ENCODE measurements around the gene CEP170.
A peak's percentile ranks its signal among the peaks of the same experiment; 100 is the strongest.

CEP170 gene

DNA sequence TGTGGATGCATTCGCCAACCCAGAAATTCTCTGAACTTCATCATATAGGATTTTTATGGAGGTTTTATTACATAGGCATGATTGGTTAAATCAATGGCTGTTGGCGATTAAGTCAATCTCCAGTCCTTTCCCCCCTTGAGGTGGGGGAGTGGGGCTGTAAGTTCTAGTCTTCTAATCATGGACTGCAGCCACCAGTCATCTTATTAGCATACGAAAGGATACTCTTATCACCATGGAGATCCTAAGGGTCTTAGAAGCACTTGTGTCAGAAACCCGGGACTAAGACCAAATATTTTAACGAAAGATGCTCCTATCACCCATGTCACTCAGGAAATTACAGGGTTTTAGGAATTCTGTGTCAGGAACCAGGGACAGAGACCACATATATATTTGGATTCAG lies 37.0 kb upstream of the CEP170 start:
- TF ChIP-seq, protein P1, sequence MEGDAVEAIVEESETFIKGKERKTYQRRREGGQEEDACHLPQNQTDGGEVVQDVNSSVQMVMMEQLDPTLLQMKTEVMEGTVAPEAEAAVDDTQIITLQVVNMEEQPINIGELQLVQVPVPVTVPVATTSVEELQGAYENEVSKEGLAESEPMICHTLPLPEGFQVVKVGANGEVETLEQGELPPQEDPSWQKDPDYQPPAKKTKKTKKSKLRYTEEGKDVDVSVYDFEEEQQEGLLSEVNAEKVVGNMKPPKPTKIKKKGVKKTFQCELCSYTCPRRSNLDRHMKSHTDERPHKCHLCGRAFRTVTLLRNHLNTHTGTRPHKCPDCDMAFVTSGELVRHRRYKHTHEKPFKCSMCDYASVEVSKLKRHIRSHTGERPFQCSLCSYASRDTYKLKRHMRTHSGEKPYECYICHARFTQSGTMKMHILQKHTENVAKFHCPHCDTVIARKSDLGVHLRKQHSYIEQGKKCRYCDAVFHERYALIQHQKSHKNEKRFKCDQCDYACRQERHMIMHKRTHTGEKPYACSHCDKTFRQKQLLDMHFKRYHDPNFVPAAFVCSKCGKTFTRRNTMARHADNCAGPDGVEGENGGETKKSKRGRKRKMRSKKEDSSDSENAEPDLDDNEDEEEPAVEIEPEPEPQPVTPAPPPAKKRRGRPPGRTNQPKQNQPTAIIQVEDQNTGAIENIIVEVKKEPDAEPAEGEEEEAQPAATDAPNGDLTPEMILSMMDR (IDR thresholded peaks at IDR 0.05; ENCODE audit: insufficient read depth, low read length, poor library complexity, severe bottlenecking) = no peak
- H3K4me3 ChIP-seq (replicated peaks; ENCODE audit: low read depth, low read length) = no peak overlapping the region
- no peaks in the 10 kb centered on the region for H3K27me3 ChIP-seq (replicated peaks; ENCODE audit: control insufficient read depth, insufficient read depth, low read length)
- DNase-seq (ENCODE audit: extremely low read depth, insufficient read length) = no peak
- no peaks in the 10 kb centered on the region; the same call in 1 of the 2 replicates for H3K36me3 ChIP-seq (ENCODE audit: control insufficient read depth, insufficient read depth, low read length)

DNA sequence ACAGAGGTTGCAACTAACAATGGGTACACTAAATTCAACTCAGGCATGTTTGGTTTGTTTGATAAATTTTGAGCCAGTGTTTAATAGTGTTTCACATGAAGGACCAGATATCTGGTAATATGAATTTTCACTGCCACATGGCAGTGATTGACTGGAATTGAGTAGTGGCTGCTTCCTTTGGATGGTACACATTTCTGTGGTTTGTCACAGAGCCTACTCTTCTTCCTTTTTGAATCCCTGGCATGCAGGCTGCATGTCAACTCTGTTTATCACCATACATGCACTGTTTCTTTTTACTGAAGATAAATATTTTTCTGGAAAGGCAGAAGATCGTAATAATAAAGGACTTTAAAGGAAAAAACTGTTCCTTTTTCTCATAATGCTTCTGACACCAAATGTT lies 36.2 kb upstream of the CEP170 start:
- TF ChIP-seq, protein P1 (IDR thresholded peaks at IDR 0.05; ENCODE audit: insufficient read depth, low read length, poor library complexity, severe bottlenecking) = no peak
- Histone ChIP-seq H3K4me3 (replicated peaks; ENCODE audit: low read depth, low read length) (no peak overlapping the region), H3K36me3 (ENCODE audit: control insufficient read depth, insufficient read depth, low read length) (no peaks in the 10 kb centered on the region; the same call in 1 of the 2 replicates), H3K27me3 (replicated peaks; ENCODE audit: control insufficient read depth, insufficient read depth, low read length) (no peaks in the 10 kb centered on the region)
- DNase-seq (ENCODE audit: extremely low read depth, insufficient read length) = no peak

DNA sequence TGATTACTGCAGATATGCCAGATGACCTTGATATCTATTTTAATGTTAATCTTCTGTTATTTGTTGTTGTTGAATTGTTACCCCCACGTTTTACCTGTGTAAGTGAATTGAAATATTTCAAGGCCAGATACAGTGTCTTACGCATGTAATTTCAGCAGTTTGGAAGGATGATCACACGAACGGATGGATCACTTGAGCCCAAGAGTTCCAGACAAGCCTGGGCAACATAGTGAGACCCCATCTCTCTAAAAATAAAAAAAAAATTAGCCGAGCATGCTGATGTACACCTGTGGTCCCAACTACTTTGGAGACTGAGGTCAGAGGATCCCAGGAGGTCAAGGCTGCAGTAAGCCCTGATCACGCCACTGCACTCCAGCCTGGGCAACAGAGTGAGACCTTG lies 33.0 kb upstream of the CEP170 start:
- no peak overlapping the region for H3K4me3 ChIP-seq (replicated peaks; ENCODE audit: low read depth, low read length)
- H3K36me3 ChIP-seq (ENCODE audit: control insufficient read depth, insufficient read depth, low read length) = no peaks in the 10 kb centered on the region
- no peak for DNase-seq (ENCODE audit: extremely low read depth, insufficient read length)
- H3K27me3 ChIP-seq (replicated peaks; ENCODE audit: control insufficient read depth, insufficient read depth, low read length) = no peaks in the 10 kb centered on the region
- TF ChIP-seq, protein P1 (IDR thresholded peaks at IDR 0.05; ENCODE audit: insufficient read depth, low read length, poor library complexity, severe bottlenecking) = no peak

DNA sequence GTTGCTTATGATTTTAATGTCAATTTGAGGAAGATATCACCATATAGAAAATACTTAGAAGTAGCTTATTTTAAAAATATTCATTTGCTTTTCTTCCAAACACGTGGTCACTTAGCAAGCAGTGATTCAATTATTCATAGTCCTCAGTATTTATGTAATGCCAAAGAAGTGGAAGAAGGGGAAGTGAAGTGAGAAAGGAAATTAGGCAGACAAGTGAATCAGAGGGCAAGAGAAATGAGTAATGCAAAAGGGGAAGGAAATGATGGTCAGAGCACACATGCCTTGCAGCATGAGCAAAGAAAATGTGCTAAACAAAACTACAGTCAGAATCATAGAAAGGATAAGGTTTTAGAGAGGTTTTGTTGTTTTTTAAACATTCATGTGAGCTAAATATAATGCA lies 32.6 kb upstream of the CEP170 start:
- no peaks in the 10 kb centered on the region for H3K36me3 ChIP-seq (ENCODE audit: control insufficient read depth, insufficient read depth, low read length)
- DNase-seq (ENCODE audit: extremely low read depth, insufficient read length) = peak; percentile 57
- H3K27me3 ChIP-seq (replicated peaks; ENCODE audit: control insufficient read depth, insufficient read depth, low read length) = no peaks in the 10 kb centered on the region
- TF ChIP-seq, protein P1 (IDR thresholded peaks at IDR 0.05; ENCODE audit: insufficient read depth, low read length, poor library complexity, severe bottlenecking) = no peak
- no peak overlapping the region for H3K4me3 ChIP-seq (replicated peaks; ENCODE audit: low read depth, low read length)

DNA sequence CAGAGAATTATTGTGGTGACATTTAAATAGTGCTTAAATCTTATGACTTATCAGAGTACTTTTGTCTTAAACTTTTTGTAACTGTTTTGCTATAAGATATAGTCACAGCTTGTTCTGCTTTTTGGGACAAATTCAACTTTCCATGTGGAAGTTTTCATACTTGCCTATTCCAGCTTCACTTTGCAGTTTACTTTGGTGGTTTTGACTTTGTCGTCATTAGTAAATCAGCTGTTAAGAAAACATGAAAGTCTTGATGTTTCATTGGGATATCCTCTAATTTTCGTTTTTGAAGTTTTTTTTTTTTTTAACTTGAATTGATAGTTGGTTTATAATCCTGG lies 32.0 kb upstream of the CEP170 start:
- H3K4me3 ChIP-seq (replicated peaks; ENCODE audit: low read depth, low read length) = no peak overlapping the region
- no peaks in the 10 kb centered on the region for H3K27me3 ChIP-seq (replicated peaks; ENCODE audit: control insufficient read depth, insufficient read depth, low read length)
- TF ChIP-seq, protein P1 (IDR thresholded peaks at IDR 0.05; ENCODE audit: insufficient read depth, low read length, poor library complexity, severe bottlenecking) = no peak
- DNase-seq (ENCODE audit: extremely low read depth, insufficient read length) = no peak
- no peaks in the 10 kb centered on the region for H3K36me3 ChIP-seq (ENCODE audit: control insufficient read depth, insufficient read depth, low read length)

DNA sequence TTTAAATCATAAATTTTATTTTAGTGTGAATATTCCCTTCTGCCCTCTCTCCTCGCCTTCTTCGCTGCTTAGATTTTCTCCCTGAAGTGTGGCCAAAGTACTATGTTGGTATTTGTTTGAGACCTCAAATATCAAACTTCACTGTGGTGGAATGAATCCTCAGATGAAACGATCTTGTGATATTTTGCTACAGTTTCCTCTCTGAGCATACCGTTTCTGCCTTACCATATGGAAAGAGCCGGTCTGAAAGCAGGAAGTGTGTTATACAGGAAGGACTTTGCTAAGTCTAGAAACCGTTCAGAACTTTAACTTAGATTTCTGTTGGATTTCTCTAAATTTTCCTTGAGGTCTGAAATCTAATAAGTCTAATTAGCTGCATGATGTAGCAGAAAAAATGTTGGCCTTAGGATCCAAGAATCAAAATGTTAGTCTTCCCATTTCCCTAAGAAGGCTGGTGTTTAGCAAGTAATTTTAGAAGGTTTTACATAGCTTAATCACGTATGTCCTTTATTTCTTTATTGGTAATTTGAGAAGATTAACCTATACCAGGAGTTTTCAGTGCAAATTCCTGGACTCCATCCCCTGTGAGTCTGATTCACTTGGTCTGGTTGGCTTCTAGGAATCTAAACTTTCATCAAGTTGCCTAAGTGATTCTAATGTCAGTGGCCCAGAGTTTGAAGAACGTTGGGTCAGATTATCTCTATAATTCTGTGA lies 31.5 kb upstream of the CEP170 start:
- Histone ChIP-seq H3K27me3 (replicated peaks; ENCODE audit: control insufficient read depth, insufficient read depth, low read length) (no peaks in the 10 kb centered on the region), H3K4me3 (replicated peaks; ENCODE audit: low read depth, low read length) (no peak overlapping the region), H3K36me3 (ENCODE audit: control insufficient read depth, insufficient read depth, low read length) (no peaks in the 10 kb centered on the region)
- TF ChIP-seq, protein P1 (IDR thresholded peaks at IDR 0.05; ENCODE audit: insufficient read depth, low read length, poor library complexity, severe bottlenecking) = no peak
- DNase-seq (ENCODE audit: extremely low read depth, insufficient read length) = no peak
